MM.1S (cell line): ENCODE results near the gene NTSR1.

Source experiments
- DNase-seq: peaks from one replicate; pipeline ENCODE4 v3.0.0-alpha.2; 2015
- H2AFZ ChIP-seq: fragments of 300-600 bp; sonication (generic); 2 replicates; pipeline ENCODE4 v1.6.0; 2016; ENCODE audit warnings: antibody characterized with exemption, low read length
- H3F3A ChIP-seq: fragments of 300-600 bp; sonication (generic); 2 replicates; pipeline ENCODE4 v1.6.1; 2016; ENCODE audit warnings: mild to moderate bottlenecking, antibody characterized with exemption, low read length, moderate library complexity, mixed read lengths; ENCODE audit not compliant: insufficient read depth
- H3K27ac ChIP-seq: fragments of 300-600 bp; sonication (generic); 2 replicates; pipeline ENCODE4 v1.5.1; 2016; ENCODE audit warnings: mild to moderate bottlenecking, low read length
- H3K27me3 ChIP-seq: fragments of 300-600 bp; sonication (generic); replicated peaks from 2 replicates; pipeline ENCODE4 v1.6.0; 2016; ENCODE audit warnings: low read length; ENCODE audit not compliant: insufficient read depth
- H3K36me3 ChIP-seq: fragments of 300-600 bp; sonication (generic); replicated peaks from 2 replicates; pipeline ENCODE4 v1.6.1; 2016; ENCODE audit warnings: mild to moderate bottlenecking, low read length, mixed read lengths; ENCODE audit not compliant: insufficient read depth
- H3K4me1 ChIP-seq: fragments of 300-600 bp; sonication (generic); 2 replicates; pipeline ENCODE4 v1.6.1; 2016; ENCODE audit warnings: low read length, mixed read lengths
- H3K4me2 ChIP-seq: fragments of 300-600 bp; sonication (generic); 2 replicates; pipeline ENCODE4 v1.6.0; 2016; ENCODE audit warnings: low read depth, low read length
- H3K4me3 ChIP-seq: fragments of 300-600 bp; sonication (generic); 2 replicates; pipeline ENCODE4 v1.5.1; 2016; ENCODE audit warnings: low read length, mixed read lengths
- H3K79me2 ChIP-seq: fragments of 300-600 bp; sonication (generic); 2 replicates; pipeline ENCODE4 v1.6.1; 2016; ENCODE audit warnings: mixed run types, low read length, mixed read lengths
- H3K9ac ChIP-seq: fragments of 300-600 bp; sonication (generic); 2 replicates; pipeline ENCODE4 v1.6.1; 2016; ENCODE audit warnings: low read length, mixed read lengths
- H3K9me2 ChIP-seq: fragments of 300-600 bp; sonication (generic); replicated peaks from 2 replicates; pipeline ENCODE4 v1.6.1; 2016; ENCODE audit warnings: mild to moderate bottlenecking, low read length, mixed read lengths; ENCODE audit not compliant: insufficient read depth
- H3K9me3 ChIP-seq: fragments of 300-600 bp; sonication (generic); replicated peaks from 2 replicates; pipeline ENCODE4 v1.6.1; 2016; ENCODE audit warnings: mild to moderate bottlenecking, low read length, mixed read lengths; ENCODE audit not compliant: insufficient read depth
- H4K20me1 ChIP-seq: fragments of 300-600 bp; sonication (generic); 2 replicates; pipeline ENCODE4 v1.6.1; 2016; ENCODE audit warnings: mild to moderate bottlenecking, low read length, moderate library complexity, mixed read lengths; ENCODE audit not compliant: insufficient read depth
- EZH2 ChIP-seq: fragments of 300-600 bp; sonication (generic); optimal IDR thresholded peaks from 2 replicates; pipeline ENCODE3; 2017; ENCODE audit warnings: low read depth, mild to moderate bottlenecking, antibody characterized with exemption, low read length, mixed read lengths
- EZH2phosphoT487 ChIP-seq: fragments of 300-600 bp; sonication (generic); IDR thresholded peaks from 2 replicates; pipeline ENCODE4 v1.6.1; 2018; ENCODE audit warnings: antibody characterized with exemption, low read length
- TF ChIP-seq, protein P1 (sequence below): fragments of 300-600 bp; sonication (generic); IDR thresholded peaks from 2 replicates; pipeline ENCODE4 v1.5.1; 2016; ENCODE audit warnings: antibody characterized with exemption, low read length, mixed read lengths

The NTSR1 gene

DNA sequence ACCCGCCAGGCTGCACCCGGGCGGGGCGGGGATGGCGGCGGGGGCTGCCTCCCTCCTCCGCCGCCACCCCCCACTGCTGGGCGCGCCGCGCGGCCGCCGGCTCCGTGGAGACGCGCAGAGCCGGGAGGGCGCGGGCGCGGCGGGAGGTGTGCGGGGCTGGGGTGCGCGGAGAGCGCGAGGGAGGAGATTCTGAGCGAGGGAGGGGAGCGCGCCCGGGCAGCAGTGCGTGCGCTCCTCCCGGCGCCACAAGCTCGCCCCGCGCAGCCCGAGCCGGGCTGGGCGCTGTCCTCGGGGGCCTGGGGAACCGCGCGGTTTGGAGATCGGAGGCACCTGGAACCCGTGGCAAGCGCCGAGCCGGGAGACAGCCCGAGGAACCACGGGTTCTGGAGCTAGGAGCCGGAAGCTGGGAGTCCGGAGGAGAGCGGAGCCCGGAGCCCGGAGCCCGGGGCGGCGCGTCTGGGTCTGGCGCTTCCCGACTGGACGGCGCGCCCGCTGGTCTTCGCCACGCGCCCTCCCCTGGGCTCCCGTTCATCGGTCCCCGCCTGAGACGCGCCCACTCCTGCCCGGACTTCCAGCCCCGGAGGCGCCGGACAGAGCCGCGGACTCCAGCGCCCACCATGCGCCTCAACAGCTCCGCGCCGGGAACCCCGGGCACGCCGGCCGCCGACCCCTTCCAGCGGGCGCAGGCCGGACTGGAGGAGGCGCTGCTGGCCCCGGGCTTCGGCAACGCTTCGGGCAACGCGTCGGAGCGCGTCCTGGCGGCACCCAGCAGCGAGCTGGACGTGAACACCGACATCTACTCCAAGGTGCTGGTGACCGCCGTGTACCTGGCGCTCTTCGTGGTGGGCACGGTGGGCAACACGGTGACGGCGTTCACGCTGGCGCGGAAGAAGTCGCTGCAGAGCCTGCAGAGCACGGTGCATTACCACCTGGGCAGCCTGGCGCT, at the start of gene NTSR1:
Gene NTSR1 (plus strand): TSS at position 246 of the 946 bp plus-strand sequence. CDS start 372 bp downstream, at position 618.
- TF ChIP-seq EZH2phosphoT487 (no peak), EZH2 (no peak)
- TF ChIP-seq, protein P1, sequence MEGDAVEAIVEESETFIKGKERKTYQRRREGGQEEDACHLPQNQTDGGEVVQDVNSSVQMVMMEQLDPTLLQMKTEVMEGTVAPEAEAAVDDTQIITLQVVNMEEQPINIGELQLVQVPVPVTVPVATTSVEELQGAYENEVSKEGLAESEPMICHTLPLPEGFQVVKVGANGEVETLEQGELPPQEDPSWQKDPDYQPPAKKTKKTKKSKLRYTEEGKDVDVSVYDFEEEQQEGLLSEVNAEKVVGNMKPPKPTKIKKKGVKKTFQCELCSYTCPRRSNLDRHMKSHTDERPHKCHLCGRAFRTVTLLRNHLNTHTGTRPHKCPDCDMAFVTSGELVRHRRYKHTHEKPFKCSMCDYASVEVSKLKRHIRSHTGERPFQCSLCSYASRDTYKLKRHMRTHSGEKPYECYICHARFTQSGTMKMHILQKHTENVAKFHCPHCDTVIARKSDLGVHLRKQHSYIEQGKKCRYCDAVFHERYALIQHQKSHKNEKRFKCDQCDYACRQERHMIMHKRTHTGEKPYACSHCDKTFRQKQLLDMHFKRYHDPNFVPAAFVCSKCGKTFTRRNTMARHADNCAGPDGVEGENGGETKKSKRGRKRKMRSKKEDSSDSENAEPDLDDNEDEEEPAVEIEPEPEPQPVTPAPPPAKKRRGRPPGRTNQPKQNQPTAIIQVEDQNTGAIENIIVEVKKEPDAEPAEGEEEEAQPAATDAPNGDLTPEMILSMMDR, result no peak
- Histone ChIP-seq H4K20me1 (no peaks in the 10 kb centered on the region), H3K9ac (no peak within 1 kb of the TSS), H3K9me2 (no peaks in the 10 kb centered on the region), H3K4me3 (no peak within 1 kb of the TSS), H3K27ac (no peak within 1 kb of the TSS), H3K9me3 (no peaks in the 10 kb centered on the region), H3K4me1 (no peaks in the 10 kb centered on the region), H3K4me2 (no peak within 1 kb of the TSS), H2AFZ (no peak within 1 kb of the TSS), H3K36me3 (no peaks in the 10 kb centered on the region), H3F3A (no peaks in the 10 kb centered on the region), H3K79me2 (no peaks in the 10 kb centered on the region), H3K27me3 (peaks cover 96% of the 10 kb centered on the region)
- no peak for DNase-seq

DNA sequence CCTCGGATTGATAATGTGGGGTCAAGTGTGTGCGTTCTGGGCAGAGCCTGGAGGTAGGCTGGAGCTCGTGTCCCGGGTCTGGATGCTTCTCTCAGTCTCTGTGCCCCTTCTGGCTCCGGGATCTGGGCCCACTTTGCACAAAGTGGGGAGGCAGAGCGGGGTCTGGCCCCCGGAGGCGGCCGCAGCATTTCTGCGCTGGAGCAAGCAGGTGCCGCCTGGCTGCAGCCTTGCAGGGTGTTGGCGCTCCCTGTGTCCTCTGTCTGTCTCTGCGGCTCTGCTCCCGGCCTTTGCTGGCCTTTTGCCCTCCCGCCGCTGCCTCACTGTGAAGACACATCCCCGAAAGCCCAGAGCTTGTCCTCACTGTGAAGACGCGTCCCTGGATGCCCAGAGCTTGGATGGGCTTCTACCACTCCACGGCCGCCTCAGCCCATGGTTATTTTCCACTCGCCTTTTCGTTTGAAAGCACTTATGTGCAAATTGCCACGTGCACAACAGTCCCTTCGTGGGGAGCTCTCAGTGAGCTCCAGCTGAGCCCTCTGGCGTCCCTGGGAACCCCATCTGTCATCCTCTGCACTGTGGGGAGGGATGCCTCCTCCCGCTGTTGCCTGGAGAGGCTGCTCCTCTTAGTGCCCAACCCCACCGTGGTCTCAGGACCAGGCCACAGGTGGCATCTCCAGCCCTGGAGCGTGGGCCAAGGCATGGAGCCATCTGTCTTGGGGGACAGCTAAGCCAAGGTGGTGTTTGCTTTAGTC, 49.0 kb upstream of the NTSR1 start:
- Histone ChIP-seq H3K36me3 (peaks cover 4% of the 10 kb centered on the region), H3K9me3 (no peaks in the 10 kb centered on the region), H3K4me1 (peaks cover 27% of the 10 kb centered on the region), H2AFZ (no peak overlapping the region), H3K9me2 (no peaks in the 10 kb centered on the region), H3K79me2 (peaks cover 63% of the 10 kb centered on the region), H3K27me3 (no peaks in the 10 kb centered on the region), H4K20me1 (no peaks in the 10 kb centered on the region), H3K4me2 (no peak overlapping the region), H3F3A (no peaks in the 10 kb centered on the region), H3K4me3 (no peak overlapping the region), H3K27ac (peak overlapping the region; percentile 57; the same call in 1 of the 2 replicates), H3K9ac (no peak overlapping the region)
- DNase-seq, result no peak
- TF ChIP-seq, protein P1, result no peak
- TF ChIP-seq EZH2phosphoT487, result no peak
- no peak for TF ChIP-seq EZH2

DNA sequence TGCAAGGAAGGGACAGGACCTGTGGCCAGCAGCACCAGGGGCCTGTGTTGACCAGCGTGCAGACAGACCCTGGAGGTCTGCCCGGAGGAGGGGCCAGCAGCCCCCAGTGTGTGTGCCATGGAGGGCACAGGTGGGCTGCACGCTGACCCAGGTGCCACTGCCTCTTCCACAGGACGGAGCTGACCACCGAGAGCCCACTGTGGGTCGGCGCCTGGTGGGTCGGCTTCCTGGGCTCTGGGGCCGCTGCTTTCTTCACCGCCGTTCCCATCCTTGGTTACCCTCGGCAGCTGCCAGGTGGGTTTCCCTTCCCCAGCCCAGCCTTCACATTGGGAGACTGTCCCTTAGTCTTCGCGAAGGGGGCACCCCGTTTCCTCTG, 48.4 kb upstream of the NTSR1 start:
- TF ChIP-seq, protein P1, result no peak
- no peak for TF ChIP-seq EZH2phosphoT487
- no peak for TF ChIP-seq EZH2
- H3K4me1 ChIP-seq, result peaks cover 27% of the 10 kb centered on the region
- DNase-seq, result no peak
- H3K4me3 ChIP-seq, result no peak overlapping the region
- H3K4me2 ChIP-seq, result no peak overlapping the region
- no peaks in the 10 kb centered on the region for H3F3A ChIP-seq
- H2AFZ ChIP-seq, result no peak overlapping the region
- peaks cover 4% of the 10 kb centered on the region for H3K36me3 ChIP-seq
- no peaks in the 10 kb centered on the region for H3K9me3 ChIP-seq
- H3K27me3 ChIP-seq, result no peaks in the 10 kb centered on the region
- no peak overlapping the region for H3K27ac ChIP-seq
- H3K9ac ChIP-seq, result no peak overlapping the region
- no peaks in the 10 kb centered on the region for H4K20me1 ChIP-seq
- no peaks in the 10 kb centered on the region for H3K9me2 ChIP-seq
- H3K79me2 ChIP-seq, result peaks cover 57% of the 10 kb centered on the region
